NCI-H1048 (cell line): ENCODE measurements around the gene NCCRP1.
"Not testable (repeated sequence)": the region's sequence is repeated elsewhere in the genome, so short reads cannot be mapped to it uniquely, and the experiment has no call there.

Experiments used
- DNase-seq: peaks from one replicate; lab custom pipeline; 2025; lab: John Stamatoyannopoulos, UW

Gene NCCRP1

GRCh38 chr19:39208175-39208795 lies 11.5 kb downstream of the NCCRP1 start:
- no peak for DNase-seq

GRCh38 chr19:39209196-39209595 lies 12.4 kb downstream of the NCCRP1 start:
- no peak for DNase-seq

- DNase-seq, result no peak
These were observed 15.1 kb downstream of the NCCRP1 start for GRCh38 chr19:39211731-39212374.

- DNase-seq, result no peak
These were observed 15.6 kb downstream of the NCCRP1 start for GRCh38 chr19:39212375-39212742.

GRCh38 chr19:39215323-39215722 lies 18.6 kb downstream of the NCCRP1 start:
- DNase-seq, result not testable (repeated sequence)

- DNase-seq, result no peak
These were observed 20.3 kb downstream of the NCCRP1 start for GRCh38 chr19:39217094-39217493.

- no peak for DNase-seq
These were observed 21.7 kb downstream of the NCCRP1 start for GRCh38 chr19:39218230-39219007.

- not testable (repeated sequence) for DNase-seq
These were observed 22.3 kb downstream of the NCCRP1 start for GRCh38 chr19:39219108-39219507.

GRCh38 chr19:39223703-39224279 lies 27.0 kb downstream of the NCCRP1 start:
- no peak for DNase-seq

- no peak for DNase-seq
These were observed 28.1 kb downstream of the NCCRP1 start for GRCh38 chr19:39224910-39225309.

GRCh38 chr19:39230096-39230764 lies 33.5 kb downstream of the NCCRP1 start:
- DNase-seq, result no peak

GRCh38 chr19:39232708-39233107 lies 35.9 kb downstream of the NCCRP1 start:
- no peak for DNase-seq

- no peak for DNase-seq
These were observed 39.8 kb downstream of the NCCRP1 start for GRCh38 chr19:39236527-39236926.

GRCh38 chr19:39237200-39238184 lies 40.7 kb downstream of the NCCRP1 start:
- DNase-seq, result no peak

- DNase-seq, result no peak
These were observed 41.4 kb downstream of the NCCRP1 start for GRCh38 chr19:39238209-39238608.

- no peak for DNase-seq
These were observed 42.2 kb downstream of the NCCRP1 start for GRCh38 chr19:39238944-39239343.

- no peak for DNase-seq
These were observed 43.7 kb downstream of the NCCRP1 start for GRCh38 chr19:39240421-39240820.

- not testable (repeated sequence) for DNase-seq
These were observed 47.0 kb downstream of the NCCRP1 start for GRCh38 chr19:39243741-39244140.

GRCh38 chr19:39244410-39245100 lies 47.8 kb downstream of the NCCRP1 start, which contains the start of gene IFNL3:
Gene IFNL3, minus strand, starts transcription at chr19:39245006. Its CDS starts 39 bp downstream, at chr19:39244967.
- DNase-seq, result not testable (repeated sequence)

GRCh38 chr19:39245166-39245565 lies 48.4 kb downstream of the NCCRP1 start:
- DNase-seq, result not testable (repeated sequence)
